Gastroesophageal sphincter (tissue), 3 donors: ENCODE data around the gene PELO.

Source experiments
- EP300 ChIP-seq: sonication (generic); formaldehyde crosslinking; IDR thresholded peaks from one replicate; pipeline ENCODE4 v1.6.1; 2017; ENCODE audit warnings: antibody characterized with exemption, mild to moderate bottlenecking
- POLR2A ChIP-seq, 2 donors: fragments of 450-650 bp; IDR thresholded peaks; one replicate each; pipeline ENCODE4 v1.6.1; 2017; ENCODE audit warnings: antibody characterized with exemption in 2 of 2, mild to moderate bottlenecking in 2 of 2, moderate library complexity in 1 of 2
- TF ChIP-seq, protein P1 (sequence below), 4 experiments: fragments of 200-600 bp in 2 of 4; fragments of 450-650 bp in 2 of 4; sonication (generic) in 1 of 4; IDR thresholded peaks; one replicate each; pipeline ENCODE4 v1.5.1; 2017 to 2019; ENCODE audit warnings: antibody characterized with exemption in 4 of 4, mild to moderate bottlenecking in 2 of 4, moderate library complexity in 2 of 4

DNA sequence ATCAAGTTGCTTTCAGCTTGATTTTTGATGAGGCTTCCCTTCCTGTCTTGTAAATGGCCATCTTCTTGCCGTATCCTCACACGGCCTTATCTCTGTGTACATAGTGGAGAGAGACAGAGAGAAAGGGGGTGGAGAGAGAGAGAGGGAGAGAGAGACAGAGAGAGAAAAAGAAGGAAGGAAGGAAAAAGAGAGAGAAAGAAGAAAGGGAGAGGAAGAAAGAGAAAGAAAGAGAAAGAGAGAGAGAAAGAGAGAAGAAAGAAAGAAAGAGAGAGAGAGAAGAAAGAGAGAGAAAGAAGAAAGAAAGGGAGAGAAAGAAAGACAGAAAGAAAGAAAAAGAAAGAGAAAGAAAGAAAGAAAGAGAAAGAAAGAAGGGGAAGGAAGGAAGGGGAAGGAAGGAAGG is 46.6 kb downstream of the PELO start:
- TF ChIP-seq, protein P1, sequence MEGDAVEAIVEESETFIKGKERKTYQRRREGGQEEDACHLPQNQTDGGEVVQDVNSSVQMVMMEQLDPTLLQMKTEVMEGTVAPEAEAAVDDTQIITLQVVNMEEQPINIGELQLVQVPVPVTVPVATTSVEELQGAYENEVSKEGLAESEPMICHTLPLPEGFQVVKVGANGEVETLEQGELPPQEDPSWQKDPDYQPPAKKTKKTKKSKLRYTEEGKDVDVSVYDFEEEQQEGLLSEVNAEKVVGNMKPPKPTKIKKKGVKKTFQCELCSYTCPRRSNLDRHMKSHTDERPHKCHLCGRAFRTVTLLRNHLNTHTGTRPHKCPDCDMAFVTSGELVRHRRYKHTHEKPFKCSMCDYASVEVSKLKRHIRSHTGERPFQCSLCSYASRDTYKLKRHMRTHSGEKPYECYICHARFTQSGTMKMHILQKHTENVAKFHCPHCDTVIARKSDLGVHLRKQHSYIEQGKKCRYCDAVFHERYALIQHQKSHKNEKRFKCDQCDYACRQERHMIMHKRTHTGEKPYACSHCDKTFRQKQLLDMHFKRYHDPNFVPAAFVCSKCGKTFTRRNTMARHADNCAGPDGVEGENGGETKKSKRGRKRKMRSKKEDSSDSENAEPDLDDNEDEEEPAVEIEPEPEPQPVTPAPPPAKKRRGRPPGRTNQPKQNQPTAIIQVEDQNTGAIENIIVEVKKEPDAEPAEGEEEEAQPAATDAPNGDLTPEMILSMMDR (IDR thresholded peaks at IDR 0.05), result no peak
- TF ChIP-seq POLR2A (IDR thresholded peaks at IDR 0.05) (no peak), EP300 (no peak)
